GM18951 (cell line): ENCODE results near the gene NR3C1.

Source experiments
- POLR2A ChIP-seq: IDR thresholded peaks from 4 replicates; pipeline ENCODE4 v1.6.1; 2011; ENCODE audit warnings: mild to moderate bottlenecking; ENCODE audit not compliant: insufficient read length, insufficient read depth; ENCODE audit errors: extremely low read depth
- in situ Hi-C: fragments of 300-500 bp; cut with MboI; formaldehyde crosslinking; loops from one replicate; pipeline ENCODE4 v1.12.0; 2022; ENCODE audit warnings: low sequenced_read_pairs, mixed read lengths, inconsistent platforms; ENCODE audit not compliant: unreplicated experiment

The NR3C1 gene

DNA sequence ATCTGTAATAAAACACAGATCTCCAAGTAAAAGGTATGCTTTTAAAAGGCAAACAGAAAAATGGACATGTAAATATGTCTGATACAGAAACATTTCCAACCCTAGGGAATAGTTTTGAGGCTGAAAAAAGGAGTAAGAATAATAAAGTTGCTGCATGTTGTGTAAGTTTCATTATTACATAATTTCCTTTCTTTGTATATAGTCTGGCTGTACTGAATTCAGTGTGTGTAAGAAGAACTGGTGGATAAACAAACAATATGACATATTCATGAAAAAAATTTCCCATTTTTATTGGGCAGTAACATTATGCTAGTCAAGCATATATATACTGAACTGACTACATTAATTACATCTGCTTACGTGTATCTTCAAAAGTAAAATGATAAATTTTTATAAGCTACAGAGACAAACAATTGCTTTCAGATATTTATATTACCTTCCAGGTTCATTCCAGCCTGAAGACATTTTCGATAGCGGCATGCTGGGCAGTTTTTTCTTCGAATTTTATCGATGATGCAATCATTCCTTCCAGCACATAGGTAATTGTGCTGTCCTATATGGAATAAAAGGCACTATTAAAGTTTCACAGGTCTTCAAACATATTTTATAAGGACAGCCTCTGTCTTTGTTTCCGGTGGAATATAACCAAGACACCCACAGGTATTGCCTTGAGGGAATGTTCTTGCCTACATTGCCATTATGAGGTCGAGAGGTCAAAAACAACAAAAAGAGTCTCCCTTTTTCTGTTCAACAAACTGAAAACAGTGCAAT lies 93.6 kb downstream of the NR3C1 start:
- TF ChIP-seq POLR2A = no peak
- in situ Hi-C loops = no loop called here

- in situ Hi-C loops = no loop called here
- TF ChIP-seq POLR2A = no peak
These were observed 94.8 kb downstream of the NR3C1 start for GRCh38 chr5:143308731-143309130.

DNA sequence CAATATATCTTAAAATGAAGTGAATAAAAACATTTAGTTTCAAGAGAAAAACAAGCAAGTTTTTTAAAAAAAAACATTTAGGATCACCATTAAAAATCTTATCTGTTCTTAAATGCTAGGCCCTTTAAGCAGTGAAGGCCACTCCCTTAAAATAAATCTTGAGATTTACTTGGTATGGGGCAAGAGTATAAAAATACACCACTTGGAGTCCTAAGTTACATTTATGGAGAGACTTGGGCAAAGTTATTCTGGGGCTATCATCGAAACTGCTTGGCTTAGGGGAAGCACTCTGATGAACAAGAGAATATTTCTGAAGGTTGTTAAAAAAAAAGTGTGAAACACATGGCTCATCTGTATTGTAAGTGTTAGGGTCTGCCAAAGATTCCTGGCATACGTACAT lies 97.4 kb downstream of the NR3C1 start:
- in situ Hi-C loops = no loop called here
- TF ChIP-seq POLR2A = no peak

GRCh38 chr5:143304836-143305475 lies 98.5 kb downstream of the NR3C1 start:
- TF ChIP-seq POLR2A = no peak
- in situ Hi-C loops = no loop called here

DNA sequence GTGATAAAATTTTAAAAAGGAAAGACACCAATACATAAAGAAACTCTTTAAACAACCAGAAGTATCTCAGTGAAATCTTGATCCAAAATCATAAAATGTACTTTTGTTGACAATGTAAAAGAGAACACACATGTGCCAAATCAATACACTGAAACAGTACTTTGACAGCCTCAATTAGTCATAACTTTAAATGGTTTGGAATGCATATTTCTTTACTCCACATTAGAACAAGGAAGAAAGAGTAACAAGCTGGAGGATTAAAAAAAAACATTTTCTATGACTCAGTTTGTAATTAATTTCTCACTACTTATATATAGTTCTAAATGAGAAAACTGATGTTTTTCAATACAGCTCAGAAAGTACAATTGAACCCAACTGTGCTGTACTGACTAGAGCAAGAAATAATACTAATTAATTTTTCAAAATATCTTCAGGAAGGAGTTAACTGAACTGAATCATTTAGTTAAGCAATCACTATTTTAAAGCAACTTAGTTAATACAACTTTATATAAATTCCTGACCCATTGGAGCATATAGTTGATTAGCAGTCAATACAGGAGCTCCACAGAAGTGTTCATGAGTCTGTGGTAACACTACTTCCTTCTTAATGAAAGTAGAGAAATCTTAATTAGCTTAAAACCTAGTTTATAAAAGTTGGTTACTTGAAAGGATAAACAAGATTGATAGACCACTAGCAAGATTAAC lies 101.0 kb downstream of the NR3C1 start:
- TF ChIP-seq POLR2A = no peak
- in situ Hi-C loops = no loop called here

GRCh38 chr5:143297756-143298155 lies 105.7 kb downstream of the NR3C1 start:
- TF ChIP-seq POLR2A = no peak
- in situ Hi-C loops = no loop called here

DNA sequence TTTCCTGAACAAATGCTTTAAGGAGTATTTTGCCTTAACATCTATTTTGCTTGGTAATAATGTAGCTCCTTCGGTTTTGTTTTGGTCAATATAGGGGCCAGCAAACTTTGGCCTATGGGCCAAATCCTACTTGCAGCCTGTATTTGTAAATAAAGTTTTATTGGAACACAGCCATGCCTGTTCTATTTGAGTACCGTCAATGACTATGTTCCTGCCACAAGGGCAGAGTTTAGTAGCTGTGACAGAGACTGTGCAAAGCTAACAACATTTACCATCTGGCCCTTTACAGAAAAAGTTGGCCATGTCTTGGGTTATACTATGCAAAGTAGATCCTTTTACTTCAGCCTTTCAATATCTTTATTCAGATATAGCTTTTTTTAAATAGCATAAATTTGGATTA lies 113.4 kb downstream of the NR3C1 start:
- in situ Hi-C loops = no loop called here
- TF ChIP-seq POLR2A = no peak

GRCh38 chr5:143284521-143284920 lies 119.0 kb downstream of the NR3C1 start:
- in situ Hi-C loops = no loop called here
- TF ChIP-seq POLR2A = no peak

GRCh38 chr5:143284002-143284401 lies 119.5 kb downstream of the NR3C1 start:
- in situ Hi-C loops = no loop called here

DNA sequence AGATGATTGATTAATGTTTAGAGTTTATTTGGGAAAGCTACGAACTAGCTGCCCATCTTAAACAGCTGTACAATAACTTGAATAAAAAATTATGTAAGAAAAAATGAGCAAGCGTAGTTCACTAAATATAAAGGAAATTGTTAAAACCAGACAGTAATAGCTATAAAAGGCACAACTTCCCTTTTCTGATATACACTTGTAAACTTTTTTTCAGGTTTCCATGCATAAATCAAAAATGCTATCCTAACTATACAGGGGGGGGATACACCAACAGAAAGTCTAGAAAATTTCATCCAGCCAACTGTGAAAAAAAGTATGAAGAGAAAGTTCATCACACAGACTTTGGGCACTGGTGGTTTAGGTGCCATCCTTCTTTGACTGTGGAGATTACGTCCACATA lies 122.3 kb downstream of the NR3C1 start:
- no peak for TF ChIP-seq POLR2A
- in situ Hi-C loops = no loop called here

More at GRCh38 chr5:143284002-143284401, 119.5 kb downstream of the NR3C1 start:
- TF ChIP-seq POLR2A = no peak

DNA sequence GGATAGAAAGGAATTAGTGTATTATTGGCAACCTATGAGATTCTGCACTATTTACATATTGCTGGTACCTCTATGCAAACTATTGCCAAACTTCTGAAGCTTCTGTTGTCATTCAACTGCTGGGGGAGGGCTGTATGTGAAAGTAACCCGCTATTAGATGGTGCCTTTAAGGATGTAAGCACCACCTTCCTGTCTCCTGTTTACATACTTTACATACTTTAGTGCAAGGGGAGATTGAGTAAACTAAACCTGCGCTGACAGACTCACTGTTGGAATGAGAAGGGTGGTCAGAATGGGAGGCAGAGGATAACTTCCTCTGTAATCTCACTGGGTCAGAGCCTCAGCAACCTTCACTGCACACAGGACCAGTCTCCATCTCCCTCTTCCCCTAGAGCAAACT lies 123.8 kb downstream of the NR3C1 start:
- no peak for TF ChIP-seq POLR2A
- in situ Hi-C loops = no loop called here

GRCh38 chr5:143277536-143277935 lies 126.0 kb downstream of the NR3C1 start:
- TF ChIP-seq POLR2A = no peak
- in situ Hi-C loops = no loop called here

- no peak for TF ChIP-seq POLR2A
- in situ Hi-C loops = no loop called here
These were observed 127.7 kb downstream of the NR3C1 start for GRCh38 chr5:143275512-143276363.

DNA sequence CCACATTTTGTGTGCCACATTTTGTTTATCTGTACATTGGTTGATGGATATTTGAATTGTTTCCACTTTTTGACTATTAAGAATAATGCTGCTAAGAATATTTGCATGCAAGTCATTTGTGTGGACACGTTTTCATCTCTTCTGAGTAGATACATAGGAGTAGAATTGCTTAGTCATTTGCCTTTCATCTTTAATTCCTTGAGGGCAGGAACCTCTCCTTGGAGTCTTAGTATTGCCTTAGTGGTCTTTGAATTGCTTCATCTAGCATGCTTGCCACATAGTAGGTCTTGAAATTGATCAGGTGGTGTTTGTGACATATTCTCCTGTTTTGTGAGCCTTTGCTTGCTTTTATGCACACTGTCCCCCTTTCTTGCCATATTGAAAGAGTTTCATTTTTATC lies 128.5 kb downstream of the NR3C1 start:
- in situ Hi-C loops = no loop called here
- no peak for TF ChIP-seq POLR2A
